Femur (tissue), 1 donor: ENCODE measurements around the gene NFATC3.

Experiments used
- DNase-seq: peaks from one replicate; pipeline ENCODE4 v3.0.0-alpha.2; 2017

Gene NFATC3

DNA sequence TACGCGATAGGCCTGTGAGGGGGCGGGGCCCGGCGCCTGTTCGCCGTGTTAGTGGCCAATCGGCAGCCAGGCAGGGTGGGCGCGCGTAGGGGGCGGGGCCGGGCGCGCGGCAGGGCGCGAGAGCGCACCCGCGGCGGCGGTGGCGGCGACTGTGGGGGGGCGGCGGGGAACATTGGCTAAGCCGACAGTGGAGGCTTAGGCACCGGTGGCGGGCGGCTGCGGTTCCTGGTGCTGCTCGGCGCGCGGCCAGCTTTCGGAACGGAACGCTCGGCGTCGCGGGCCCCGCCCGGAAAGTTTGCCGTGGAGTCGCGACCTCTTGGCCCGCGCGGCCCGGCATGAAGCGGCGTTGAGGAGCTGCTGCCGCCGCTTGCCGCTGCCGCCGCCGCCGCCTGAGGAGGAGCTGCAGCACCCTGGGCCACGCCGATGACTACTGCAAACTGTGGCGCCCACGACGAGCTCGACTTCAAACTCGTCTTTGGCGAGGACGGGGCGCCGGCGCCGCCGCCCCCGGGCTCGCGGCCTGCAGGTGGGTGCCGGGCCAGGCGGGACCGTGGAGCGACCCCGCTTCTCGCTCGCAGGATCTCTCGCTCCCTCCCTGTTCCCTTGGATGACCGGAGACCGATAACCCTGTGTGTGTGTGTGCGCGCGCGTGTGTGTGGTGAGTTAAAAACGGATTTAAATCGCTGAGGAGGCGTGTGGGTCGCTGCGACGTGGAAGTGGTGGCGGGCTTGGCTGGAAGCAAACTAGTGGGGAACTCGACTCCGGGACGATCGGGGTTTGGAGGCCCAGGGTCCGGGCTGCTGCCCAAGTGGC is at the start of gene NFATC3:
TSS of gene NFATC3 (plus strand) at position 112 of the 813 bp plus-strand sequence. CDS start at position 424, 312 bp downstream.
- peak; percentile 99 for DNase-seq

DNA sequence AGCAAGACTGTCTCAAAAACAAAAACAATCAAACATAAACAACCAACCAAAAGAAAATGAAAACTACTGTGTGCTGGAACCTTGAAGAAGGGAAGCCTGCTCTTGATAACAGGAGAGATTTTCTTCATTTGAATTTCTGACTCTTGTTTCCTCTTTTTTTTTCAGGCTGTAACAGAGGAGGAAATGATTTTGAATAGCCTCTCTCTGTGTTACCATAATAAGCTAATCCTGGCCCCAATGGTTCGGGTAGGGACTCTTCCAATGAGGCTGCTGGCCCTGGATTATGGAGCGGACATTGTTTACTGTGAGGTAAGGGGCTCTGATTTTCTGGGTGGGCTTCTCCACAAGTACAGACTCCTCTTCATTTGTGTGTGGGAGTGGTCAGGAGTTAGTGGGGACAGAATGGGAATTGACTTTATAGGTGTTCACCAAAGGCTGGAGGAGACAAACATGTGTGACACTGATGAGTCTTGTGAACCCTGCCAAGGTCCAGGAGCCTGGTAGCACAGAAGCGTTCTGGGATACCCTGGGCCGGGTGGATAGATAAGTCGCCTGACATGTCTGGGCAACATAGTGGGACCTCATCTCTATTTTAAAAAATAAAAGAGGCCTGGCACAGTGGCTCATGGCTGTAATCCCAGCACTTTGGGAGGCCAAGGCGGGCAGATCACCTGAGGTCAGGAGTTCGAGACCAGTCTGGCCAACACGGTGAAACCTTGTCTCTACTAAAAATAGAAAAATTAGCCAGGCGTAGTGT is 47.2 kb upstream of the NFATC3 start:
- DNase-seq = no peak

DNA sequence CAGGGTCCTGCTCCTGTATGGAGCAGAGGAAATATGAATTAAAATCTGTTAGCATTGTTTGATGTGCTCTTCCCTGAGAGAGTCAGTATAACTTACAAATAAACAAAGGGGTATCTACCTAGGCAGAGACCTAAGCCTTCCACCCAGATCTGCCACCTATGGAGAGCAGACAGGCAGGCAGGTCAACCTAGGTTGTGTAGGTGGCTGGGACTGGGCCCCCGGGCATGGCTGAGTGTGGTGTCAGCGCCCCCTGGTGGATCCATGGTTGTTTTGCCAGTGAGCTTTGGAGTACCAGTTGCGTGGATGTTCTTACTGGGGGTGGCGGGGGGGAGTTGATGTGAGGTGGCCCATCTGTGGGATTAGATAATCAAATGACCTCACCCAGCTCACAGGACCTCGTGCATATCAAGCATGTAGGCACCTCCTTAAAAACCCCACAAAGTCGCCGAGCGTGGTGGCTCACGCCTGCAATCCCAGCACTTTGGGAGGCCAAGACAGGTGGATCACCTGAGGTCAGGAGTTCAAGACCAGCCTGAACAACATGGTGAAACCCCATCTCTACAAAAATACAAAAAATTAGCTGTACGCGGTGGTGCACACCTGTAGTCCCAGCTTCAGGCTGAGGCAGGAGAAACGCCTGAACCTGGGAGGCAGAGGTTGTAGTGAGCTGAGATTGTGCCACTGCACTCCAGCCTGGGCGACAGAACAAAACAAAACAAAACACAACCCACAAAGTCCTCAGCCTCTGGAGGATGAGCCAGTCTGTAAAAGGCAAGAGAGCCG is 44.5 kb upstream of the NFATC3 start:
- DNase-seq = peak; percentile 82

DNA sequence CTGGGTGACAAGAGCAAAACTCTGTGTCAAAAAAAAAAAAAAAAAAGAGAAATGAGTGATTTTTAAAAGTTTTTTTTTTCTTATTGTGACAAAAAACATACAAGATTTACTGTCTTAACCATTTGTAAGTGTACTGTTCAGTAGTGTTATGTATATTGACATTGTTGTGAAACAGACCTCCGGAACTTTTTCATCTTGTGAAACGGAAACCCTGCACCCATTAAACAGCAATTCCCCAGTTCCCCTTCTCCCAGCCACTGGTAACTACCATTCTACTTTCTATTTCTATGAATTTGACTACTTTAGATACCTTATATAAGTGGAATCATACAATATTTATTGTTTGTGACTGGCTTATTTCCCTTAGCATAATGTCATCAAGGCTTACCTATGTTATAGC is 43.4 kb upstream of the NFATC3 start:
- DNase-seq = no peak

DNA sequence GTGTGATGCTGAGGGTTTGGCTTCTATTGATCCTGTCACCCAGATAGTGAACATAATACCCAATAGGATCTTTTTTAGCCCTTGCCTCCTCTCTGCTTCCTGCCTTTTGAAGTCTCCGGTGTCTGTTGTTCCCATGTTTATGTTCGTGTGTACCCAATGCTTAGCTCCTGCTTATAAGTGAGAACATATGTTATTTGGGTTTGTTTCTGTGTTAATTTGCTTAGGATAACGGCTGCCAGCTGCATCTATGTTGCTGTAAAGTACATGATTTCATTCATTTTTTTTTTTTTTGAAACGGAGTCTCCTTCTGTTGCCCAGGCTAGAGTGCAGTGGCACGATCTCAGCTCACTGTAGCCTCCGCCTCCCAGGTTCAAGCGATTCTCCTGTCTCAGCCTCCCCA is 39.1 kb upstream of the NFATC3 start:
- DNase-seq = no peak

DNA sequence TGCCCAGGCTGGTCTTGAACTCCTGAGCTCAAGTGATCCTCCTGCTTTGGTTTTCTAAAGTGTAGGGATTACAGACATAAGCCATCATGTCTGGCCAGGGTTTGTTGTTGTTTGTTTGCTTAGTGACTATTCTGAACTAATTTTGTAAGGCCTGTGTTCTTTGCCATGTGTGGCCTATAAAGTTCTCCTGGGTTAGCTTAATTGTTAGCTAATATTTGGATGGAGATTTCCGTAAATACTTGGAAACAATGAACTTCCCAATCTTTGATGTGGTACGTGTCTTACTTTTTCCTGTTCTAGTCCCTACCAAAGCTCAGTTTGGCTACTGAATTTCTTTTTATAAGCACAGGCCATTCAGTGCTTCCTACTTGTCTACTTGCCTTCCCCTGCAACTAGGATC is 37.2 kb upstream of the NFATC3 start:
- DNase-seq = no peak

DNA sequence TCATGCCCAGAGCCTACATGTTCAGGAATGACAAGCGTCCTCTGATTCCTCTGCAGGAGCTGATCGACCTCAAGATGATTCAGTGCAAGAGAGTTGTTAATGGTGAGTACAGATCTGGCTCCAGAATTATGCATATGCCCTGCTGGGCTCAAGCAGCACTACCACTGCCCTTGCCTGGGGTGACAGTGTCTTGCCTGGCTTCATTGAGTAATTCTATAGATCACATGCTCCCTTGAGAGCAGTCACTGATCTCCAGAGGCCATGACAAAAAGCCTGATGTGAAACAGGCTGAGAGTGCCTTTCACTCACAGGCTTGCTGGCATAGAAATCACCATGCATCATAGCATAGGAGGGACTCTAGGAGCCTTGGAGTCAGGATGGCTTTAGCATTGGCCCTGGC is 35.7 kb upstream of the NFATC3 start:
- DNase-seq = no peak

DNA sequence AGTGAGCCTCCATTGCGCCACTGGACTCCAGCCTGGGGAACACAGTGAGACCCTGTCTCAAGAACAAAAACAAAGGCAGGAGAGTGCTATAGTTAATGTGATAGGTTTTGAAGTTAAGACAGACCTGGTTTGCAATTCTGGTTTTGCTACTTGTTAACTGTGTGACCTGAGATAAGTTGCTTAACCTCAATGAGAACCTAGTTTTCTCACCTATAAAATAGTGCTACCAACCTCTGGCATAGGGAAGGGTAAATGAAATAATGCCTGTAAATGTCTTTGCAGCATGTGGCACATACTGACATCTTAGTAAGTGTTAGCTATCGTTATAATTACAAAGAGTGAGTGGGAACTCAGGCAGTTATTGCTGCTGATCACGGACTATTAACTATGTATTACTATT is 29.8 kb upstream of the NFATC3 start:
- no peak for DNase-seq

DNA sequence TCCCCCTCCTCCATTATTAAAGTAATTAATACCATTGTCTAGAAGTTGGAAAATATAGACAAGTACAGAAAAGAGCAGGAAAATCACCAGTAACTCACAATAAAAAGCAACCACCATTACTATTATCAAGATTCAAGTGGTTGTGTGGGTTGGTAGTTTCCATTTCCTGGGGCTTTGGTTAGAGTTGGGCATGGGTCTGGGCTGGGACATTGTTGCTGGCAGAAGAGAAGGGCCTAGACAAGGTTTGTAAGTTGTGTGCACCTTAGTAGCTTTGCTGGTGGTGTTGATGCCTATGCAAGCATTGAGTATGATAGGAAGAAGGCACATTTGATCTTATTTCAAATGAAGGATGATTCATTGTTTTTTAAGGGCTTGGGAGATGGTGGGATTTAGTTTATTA is 25.4 kb upstream of the NFATC3 start:
- no peak for DNase-seq

DNA sequence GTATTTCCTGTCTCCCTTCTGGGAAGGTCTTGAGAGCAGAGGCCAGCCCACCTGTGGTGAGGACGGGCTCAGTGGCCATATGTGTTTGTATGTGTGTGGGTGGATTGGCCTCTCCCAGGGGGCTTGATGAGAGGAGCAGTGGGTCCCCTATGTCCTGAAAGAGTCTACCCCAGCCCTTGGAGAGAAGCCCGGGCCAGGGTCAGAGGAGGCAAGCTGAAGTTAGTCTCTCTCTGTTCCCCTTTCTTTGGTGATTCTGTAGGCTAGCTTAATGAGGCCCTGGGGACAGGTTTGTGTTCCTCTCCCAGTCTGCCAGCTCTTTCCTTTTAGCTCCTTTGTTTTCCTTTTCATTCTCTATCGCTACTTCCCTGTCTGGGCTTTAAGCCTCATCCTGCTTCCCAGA is 23.8 kb upstream of the NFATC3 start:
- no peak for DNase-seq

DNA sequence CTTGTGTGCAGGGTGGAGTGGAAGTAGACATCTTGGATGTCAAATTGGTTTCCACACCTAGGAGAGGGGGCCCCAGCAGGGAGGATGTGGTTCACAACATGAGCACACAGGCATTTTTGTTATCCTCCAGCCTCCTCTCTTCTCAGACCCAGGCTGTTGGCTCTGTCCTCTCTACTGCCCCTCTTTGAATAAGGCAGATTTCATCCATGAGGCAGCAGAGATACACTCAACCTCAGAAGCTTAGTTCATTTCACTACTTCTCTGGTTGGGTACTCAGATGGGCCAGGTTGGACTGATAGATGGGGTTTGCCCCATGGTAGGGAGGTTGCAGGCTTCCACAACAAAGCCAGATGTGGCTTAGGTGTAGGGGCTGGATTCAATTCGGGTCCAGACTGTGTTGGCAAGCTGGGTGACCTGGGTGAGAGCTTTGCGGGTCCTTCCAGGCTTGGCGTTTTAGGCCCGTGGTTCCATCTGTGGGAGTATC is 22.2 kb upstream of the NFATC3 start:
- DNase-seq = no peak

DNA sequence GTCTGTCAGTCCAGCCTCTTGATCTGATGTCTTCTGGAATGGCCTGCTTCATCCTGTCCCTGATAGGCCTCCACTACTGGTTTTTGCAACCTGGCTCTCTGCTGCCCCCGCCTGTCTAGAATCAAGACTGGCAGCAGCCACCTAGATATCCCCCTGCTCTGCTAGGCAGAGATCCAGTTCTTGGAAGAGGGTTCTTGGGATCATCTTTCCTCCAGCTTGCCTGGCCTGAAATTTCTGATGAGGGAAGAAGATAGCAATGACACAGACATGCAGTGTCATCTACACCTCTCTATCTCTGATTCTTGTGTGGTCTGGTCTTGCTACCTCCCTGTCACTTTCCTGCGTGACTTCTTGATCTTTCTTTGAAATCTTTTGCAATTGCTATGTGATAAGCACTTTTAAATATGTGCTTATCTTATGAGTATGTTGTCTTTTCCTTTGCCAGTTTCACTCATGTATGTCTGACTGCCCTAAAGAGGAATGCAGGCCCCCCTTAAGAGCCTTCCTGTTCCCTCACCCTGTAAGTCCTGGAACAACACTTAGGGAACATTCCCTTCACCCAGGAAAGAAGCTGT is 20.3 kb upstream of the NFATC3 start:
- peak; percentile 71 for DNase-seq

DNA sequence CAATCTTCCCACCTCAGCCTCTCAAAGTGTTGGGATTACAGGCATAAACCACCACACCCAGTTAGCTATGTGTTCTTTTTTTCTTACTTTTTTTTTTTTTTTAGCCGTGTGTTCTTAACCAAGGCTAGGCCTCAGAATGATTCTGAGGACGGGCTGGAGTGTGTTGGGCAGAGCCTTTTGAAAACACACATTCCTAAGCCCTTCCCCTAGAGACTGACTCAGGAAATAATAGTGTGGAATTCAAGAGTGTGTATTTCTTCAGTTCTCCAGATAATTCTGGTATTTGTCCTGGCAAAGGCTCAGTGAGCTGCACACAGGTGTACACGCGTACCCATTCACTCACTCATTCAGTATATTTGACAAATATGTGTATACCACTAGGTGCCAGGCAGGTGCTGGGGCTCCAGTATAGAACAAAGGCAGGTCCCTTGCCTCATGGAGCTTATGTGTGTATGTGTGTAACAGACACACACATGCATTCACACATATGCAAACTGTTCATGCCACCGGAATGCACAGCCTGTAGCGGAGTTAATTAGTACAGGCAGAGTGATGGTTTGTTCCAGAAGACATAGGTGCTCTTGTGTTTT is 19.4 kb upstream of the NFATC3 start:
- no peak for DNase-seq

DNA sequence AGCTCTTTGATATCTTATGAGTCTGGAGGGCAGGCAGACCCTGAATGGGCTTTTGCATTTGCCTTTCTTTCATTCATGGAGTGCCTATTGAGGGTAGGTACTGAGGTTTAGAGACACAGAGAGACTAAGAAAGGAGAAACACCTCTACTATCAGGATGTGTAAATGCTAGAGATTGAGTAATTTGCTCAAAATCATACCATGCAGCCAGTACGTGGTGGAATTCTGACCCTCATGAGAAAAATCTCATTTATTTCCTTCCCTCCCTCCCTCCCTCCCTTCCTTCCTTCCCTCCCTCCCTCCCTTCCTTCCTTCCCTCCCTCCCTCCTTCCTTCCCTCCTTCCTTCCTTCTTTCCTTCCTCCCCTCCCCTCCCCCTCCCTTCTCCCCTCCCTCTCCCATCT is 18.4 kb upstream of the NFATC3 start:
- no peak for DNase-seq

DNA sequence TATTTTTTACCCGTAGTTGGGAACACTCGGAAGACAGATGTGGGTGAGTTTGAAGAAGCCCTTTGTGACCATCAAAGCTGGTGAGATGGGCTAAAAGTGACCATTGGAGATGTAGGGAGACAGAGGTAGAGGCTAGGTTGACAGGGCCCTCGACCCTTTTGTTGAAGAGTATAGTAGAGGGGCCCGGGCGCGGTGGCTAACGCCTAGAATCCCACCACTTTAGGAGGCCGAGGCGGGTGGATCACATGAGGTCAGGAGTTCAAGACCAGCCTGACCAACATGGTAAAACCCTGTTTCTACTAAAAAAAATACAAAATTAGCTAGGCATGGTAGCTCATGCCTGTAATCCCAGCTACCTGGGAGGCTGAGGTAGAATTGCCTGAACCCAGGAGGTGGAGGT is 16.2 kb upstream of the NFATC3 start:
- no peak for DNase-seq

DNA sequence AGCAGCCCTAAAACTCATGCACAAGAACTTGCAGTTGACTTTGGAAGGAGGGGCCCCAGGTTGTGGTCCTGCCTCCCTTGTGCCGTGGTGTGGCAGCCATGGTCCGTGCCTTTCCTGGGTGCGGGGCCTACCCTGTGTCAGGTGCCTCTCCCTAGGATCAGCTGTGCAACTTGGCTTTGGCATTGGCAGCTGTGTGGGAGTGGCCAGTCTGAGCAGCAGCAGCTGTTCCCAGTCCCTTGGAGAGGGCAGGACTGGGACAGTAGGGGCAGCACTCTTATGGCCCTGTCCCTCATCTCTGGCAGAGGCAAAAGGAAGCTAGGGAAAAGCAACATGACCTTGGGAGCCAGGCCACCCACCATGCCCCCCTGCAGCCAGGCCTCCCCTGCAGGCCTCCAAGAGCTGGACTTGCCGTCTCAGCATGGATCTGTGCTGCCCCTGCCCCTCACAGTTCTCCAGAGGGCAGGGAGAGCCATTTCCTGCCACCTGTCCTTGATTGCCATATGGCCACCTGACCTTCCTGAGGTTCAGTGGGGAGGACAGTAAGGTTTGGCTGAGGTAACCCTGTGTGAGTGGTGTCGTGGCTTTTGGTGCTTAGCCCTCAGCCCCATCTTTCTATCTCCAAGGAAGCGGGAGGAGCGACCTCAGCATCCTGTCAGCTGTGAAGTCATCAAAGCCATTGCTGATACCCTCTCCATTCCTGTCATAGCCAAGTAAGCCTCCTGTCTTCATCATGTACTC is 15.5 kb upstream of the NFATC3 start:
- peak; percentile 80 for DNase-seq

DNA sequence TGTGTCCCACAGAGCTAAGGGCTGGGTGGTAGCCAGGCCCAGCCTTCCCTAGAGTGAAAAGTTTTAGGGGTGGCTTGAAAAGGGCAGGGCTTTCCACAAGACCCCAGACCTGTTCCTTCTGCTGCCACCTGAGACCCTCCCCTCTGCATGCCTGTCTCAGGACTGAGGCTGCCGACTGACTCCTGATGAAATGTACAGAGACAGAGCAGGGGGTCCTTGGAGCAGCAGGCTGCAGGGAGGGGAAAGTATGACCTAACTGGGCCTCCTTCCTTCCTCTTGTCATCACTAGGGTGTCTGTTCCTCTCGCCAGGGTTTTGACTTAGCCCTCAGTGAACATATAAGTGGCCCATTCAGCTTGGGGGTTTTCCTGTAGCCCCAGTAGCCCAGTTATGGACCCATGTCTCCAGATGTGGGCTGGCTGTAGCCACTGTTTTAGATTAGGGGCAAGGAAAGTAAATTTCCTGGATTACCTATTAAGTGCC is 14.9 kb upstream of the NFATC3 start:
- no peak for DNase-seq

DNA sequence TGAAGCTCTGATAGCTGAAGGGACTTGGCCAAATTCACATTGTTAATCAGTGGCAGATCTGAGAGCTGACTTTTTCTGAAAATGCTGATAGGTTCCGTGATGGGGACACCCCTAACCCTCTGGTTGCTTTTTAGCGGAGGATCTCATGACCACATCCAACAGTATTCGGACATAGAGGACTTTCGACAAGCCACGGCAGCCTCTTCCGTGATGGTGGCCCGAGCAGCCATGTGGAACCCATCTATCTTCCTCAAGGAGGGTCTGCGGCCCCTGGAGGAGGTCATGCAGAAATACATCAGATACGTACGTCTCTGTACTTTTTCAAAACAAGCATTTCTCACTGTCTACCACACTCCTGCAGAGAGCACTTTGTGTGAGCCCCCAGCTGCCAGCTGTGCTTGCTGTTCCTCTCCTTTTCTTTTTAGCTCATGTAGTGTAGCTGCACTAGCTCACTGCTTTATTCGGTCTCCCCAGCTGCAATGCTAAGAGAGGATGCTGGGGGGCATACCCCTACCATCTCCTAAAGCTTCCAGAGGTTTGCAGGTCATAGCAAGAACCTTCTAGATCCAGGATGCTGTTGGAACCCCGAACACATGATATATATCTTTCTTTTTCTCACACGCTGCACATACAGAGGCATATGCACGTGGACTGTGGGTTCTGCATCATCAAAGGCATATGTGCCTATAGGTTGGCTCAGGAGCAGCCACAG is 14.2 kb upstream of the NFATC3 start:
- no peak for DNase-seq

DNA sequence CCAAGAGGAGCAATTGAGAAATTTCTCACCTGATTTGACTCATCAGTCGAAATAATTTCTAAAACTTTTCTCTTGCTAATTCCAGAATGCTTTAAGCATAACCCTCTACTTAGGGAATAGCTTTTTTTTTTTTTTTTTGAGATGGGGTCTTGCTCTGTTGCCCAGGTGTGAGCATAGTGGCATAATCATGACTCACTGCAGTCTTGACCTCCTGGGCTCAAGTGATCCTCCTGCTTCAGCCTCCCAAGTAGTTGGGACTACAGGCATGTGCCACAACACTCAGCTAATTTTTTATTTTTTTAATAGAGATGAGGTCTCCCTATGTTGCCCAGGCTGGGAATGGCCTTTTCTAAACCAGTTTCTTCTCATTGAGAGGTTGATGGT is 13.7 kb upstream of the NFATC3 start:
- no peak for DNase-seq

DNA sequence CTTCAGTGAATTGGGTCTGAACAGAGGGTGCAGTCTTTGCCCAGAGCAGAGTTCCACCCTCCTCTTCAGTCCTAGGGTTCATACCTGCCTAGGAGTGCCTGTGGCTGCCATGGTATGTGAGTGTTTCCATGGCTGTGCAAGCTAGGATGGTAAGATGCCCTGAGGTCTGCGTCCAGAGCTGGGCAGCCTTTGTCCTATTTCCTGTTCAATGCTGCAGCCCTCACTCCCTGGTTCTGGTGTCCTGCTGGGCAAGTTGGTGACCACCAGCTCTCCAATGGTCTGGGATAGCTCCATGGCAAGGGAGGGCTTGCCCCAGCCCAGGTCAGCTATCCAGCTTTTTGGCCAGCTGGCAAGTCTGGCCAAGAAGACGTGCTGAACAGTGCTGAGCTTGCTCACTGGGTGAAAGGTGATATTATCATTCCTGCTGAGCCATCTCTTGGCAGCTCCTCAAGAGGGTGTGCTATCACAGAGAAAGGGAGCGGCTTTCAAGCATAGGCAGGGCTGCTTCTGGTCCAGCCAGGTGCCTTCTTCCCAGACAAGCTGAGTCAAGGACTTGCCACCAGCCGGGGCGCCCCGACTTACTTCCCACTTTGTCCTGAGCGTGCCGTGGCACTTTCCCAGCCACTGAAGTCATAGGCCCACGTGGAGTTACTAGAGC is 13.0 kb upstream of the NFATC3 start:
- DNase-seq = peak; percentile 50
